HL-60 (cell line): ENCODE measurements around the gene SHISA6.

Experiments used
- DNase-seq, 2 experiments: peaks; one replicate each; pipeline ENCODE4 v3.0.0-alpha.2; 2010 to 2020; ENCODE audit warnings: low read depth in 1 of 2, low spot score in 1 of 2
- H3K27ac ChIP-seq: fragments of 250-450 bp; sonication (Bioruptor Pico); replicated peaks from 2 replicates; pipeline ENCODE4 v1.5.1; 2020; ENCODE audit warnings: mild to moderate bottlenecking, moderate library complexity
- H3K27me3 ChIP-seq: fragments of 250-450 bp; sonication (Bioruptor Pico); 2 replicates; pipeline ENCODE4 v1.5.1; 2021; ENCODE audit warnings: mild to moderate bottlenecking, moderate library complexity; ENCODE audit not compliant: insufficient read depth, poor library complexity, severe bottlenecking
- H3K4me3 ChIP-seq: replicated peaks from 2 replicates; pipeline ENCODE4 v1.5.1; 2011; ENCODE audit warnings: mild to moderate bottlenecking, control low read depth, low read length; ENCODE audit not compliant: insufficient read depth
- CTCF ChIP-seq: IDR thresholded peaks from one replicate; pipeline ENCODE4 v1.5.1; 2011; ENCODE audit warnings: low read length, control low read depth, inconsistent platforms; ENCODE audit not compliant: insufficient read depth
- GABPA ChIP-seq: IDR thresholded peaks from 2 replicates; pipeline ENCODE4 v1.6.1; 2012; ENCODE audit warnings: low read depth
- POLR2AphosphoS5 ChIP-seq: IDR thresholded peaks from 2 replicates; pipeline ENCODE4 v1.6.1; 2012; ENCODE audit warnings: low read depth
- REST ChIP-seq: IDR thresholded peaks from 2 replicates; pipeline ENCODE4 v1.6.1; 2012; ENCODE audit warnings: low read depth; ENCODE audit not compliant: insufficient replicate concordance
- SPI1 ChIP-seq: IDR thresholded peaks from 2 replicates; pipeline ENCODE4 v1.6.1; 2012; ENCODE audit warnings: low read depth, mild to moderate bottlenecking, borderline replicate concordance

The SHISA6 gene

GRCh38 chr17:11583306-11583992, 342.4 kb downstream of the SHISA6 start:
- H3K27me3 ChIP-seq = no peaks in the 10 kb centered on the region
- H3K27ac ChIP-seq = no peak overlapping the region
- DNase-seq = no peak
- no peak for TF ChIP-seq CTCF
- TF ChIP-seq SPI1 = no peak
- no peak for TF ChIP-seq GABPA
- no peak for TF ChIP-seq REST
- no peak for TF ChIP-seq POLR2AphosphoS5
- H3K4me3 ChIP-seq = no peak overlapping the region

GRCh38 chr17:11589716-11590115, 348.7 kb downstream of the SHISA6 start:
- Histone ChIP-seq H3K27ac (no peak overlapping the region), H3K4me3 (no peak overlapping the region), H3K27me3 (no peaks in the 10 kb centered on the region)
- TF ChIP-seq POLR2AphosphoS5 (no peak), GABPA (no peak), REST (no peak), SPI1 (no peak), CTCF (no peak)
- no peak for DNase-seq

- H3K27ac ChIP-seq = no peak within 1 kb of the TSS
- H3K27me3 ChIP-seq = no peaks in the 10 kb centered on the region
- TF ChIP-seq CTCF = no peak
- TF ChIP-seq REST = no peak
- TF ChIP-seq POLR2AphosphoS5 = no peak
- TF ChIP-seq GABPA = no peak
- no peak for TF ChIP-seq SPI1
- DNase-seq = no peak
- H3K4me3 ChIP-seq = no peak within 1 kb of the TSS
Observed at GRCh38 chr17:11598274-11599221, 357.5 kb downstream of the SHISA6 start, which contains the start of gene DNAH9. Gene DNAH9 (plus strand): TSS chr17:11598470. CDS start chr17:11598499, 29 bp downstream.
